Nephron (organoid): ENCODE data around the gene CEP128.
A peak's percentile ranks its signal among the peaks of the same experiment; 100 is the strongest.

ENCODE experiments used
- H3K27ac Mint-ChIP-seq, 3 experiments: 2 replicates each; pipeline ENCODE4 v1.8.0; 2020; ENCODE audit warnings: mixed read lengths in 3 of 3, mild to moderate bottlenecking in 2 of 3, moderate library complexity in 1 of 3
- H3K27me3 Mint-ChIP-seq: 2 replicates; pipeline ENCODE4 v1.8.0; 2021; ENCODE audit warnings: low read depth, mild to moderate bottlenecking, moderate library complexity, mixed read lengths
- H3K36me3 Mint-ChIP-seq: 2 replicates; pipeline ENCODE4 v1.8.0; 2020; ENCODE audit warnings: low read depth, mixed read lengths
- H3K4me1 Mint-ChIP-seq: 2 replicates; pipeline ENCODE4 v1.8.0; 2020; ENCODE audit warnings: mixed read lengths
- H3K4me3 Mint-ChIP-seq, 3 experiments: 2 replicates each; pipeline ENCODE4 v1.8.0; 2020; ENCODE audit warnings: mild to moderate bottlenecking in 3 of 3, mixed read lengths in 3 of 3, moderate library complexity in 2 of 3
- H3K9me3 Mint-ChIP-seq: 2 replicates; pipeline ENCODE4 v1.8.0; 2020; ENCODE audit warnings: mixed read lengths
- CTCF ChIP-seq, 3 experiments: fragments of 200-600 bp; sonication (generic); IDR thresholded peaks; one replicate each; pipeline ENCODE4 v1.5.0; 2021; ENCODE audit warnings: antibody characterized with exemption in 3 of 3; ENCODE audit not compliant: unreplicated experiment in 3 of 3

CEP128 gene

GRCh38 chr14:80455031-80455430, 486.5 kb downstream of the CEP128 start:
- no peak for TF ChIP-seq CTCF (IDR thresholded peaks at IDR 0.05; ENCODE audit: unreplicated experiment in 3 of 3)
- Mint-ChIP-seq H3K36me3 (peaks cover 3% of the 10 kb centered on the region), H3K27me3 (no peaks in the 10 kb centered on the region), H3K9me3 (peaks cover 15% of the 10 kb centered on the region), H3K4me3 (peak overlapping the region; percentile 23 to 76 (median 56)), H3K27ac (no peak overlapping the region), H3K4me1 (peaks cover 5% of the 10 kb centered on the region)

GRCh38 chr14:80448267-80448666, 493.3 kb downstream of the CEP128 start:
- peaks cover 19% of the 10 kb centered on the region for H3K9me3 Mint-ChIP-seq
- peaks cover 3% of the 10 kb centered on the region for H3K36me3 Mint-ChIP-seq
- H3K4me3 Mint-ChIP-seq: no peak overlapping the region
- H3K27me3 Mint-ChIP-seq: no peaks in the 10 kb centered on the region
- no peak overlapping the region for H3K27ac Mint-ChIP-seq
- TF ChIP-seq CTCF (IDR thresholded peaks at IDR 0.05; ENCODE audit: unreplicated experiment in 3 of 3): no peak
- no peaks in the 10 kb centered on the region for H3K4me1 Mint-ChIP-seq

GRCh38 chr14:80447392-80447791, 494.1 kb downstream of the CEP128 start:
- no peak overlapping the region for H3K4me3 Mint-ChIP-seq
- peaks cover 3% of the 10 kb centered on the region for H3K36me3 Mint-ChIP-seq
- H3K27me3 Mint-ChIP-seq: no peaks in the 10 kb centered on the region

More at GRCh38 chr14:80447392-80447791, 494.1 kb downstream of the CEP128 start:
- no peak for TF ChIP-seq CTCF (IDR thresholded peaks at IDR 0.05; ENCODE audit: unreplicated experiment in 3 of 3)
- Mint-ChIP-seq H3K9me3 (peaks cover 19% of the 10 kb centered on the region), H3K4me1 (no peaks in the 10 kb centered on the region), H3K27ac (no peak overlapping the region)
